NCI-H2227 (cell line): ENCODE measurements around the gene GOLGA6L6.
"Not testable (repeated sequence)": the region's sequence is repeated elsewhere in the genome, so short reads cannot be mapped to it uniquely, and the experiment has no call there.

Experiments
- DNase-seq: peaks from one replicate; lab custom pipeline; 2025; ENCODE audit not compliant: unreplicated experiment; lab: John Stamatoyannopoulos, UW

Gene GOLGA6L6

GRCh38 chr15:20541700-20542099, at the start of gene GOLGA6L6:
TSS of gene GOLGA6L6 (minus strand) at chr15:20541800. CDS start at chr15:20541709, 91 bp downstream.
- not testable (repeated sequence) for DNase-seq

GRCh38 chr15:20590069-20590468, 48.5 kb upstream of the GOLGA6L6 start:
- DNase-seq = not testable (repeated sequence)

- DNase-seq = not testable (repeated sequence)
Measured at GRCh38 chr15:20586821-20587220, 45.2 kb upstream of the GOLGA6L6 start.

GRCh38 chr15:20582726-20583115, 41.1 kb upstream of the GOLGA6L6 start:
- not testable (repeated sequence) for DNase-seq

GRCh38 chr15:20582109-20582725, 40.6 kb upstream of the GOLGA6L6 start:
- DNase-seq = not testable (repeated sequence)

GRCh38 chr15:20581261-20582108, 39.9 kb upstream of the GOLGA6L6 start:
- not testable (repeated sequence) for DNase-seq

- DNase-seq = not testable (repeated sequence)
Measured at GRCh38 chr15:20579662-20580061, 38.1 kb upstream of the GOLGA6L6 start.

- not testable (repeated sequence) for DNase-seq
Measured at GRCh38 chr15:20551289-20551688, 9.7 kb upstream of the GOLGA6L6 start.

GRCh38 chr15:20505926-20506658, 35.5 kb downstream of the GOLGA6L6 start:
- DNase-seq = not testable (repeated sequence)

- not testable (repeated sequence) for DNase-seq
Measured at GRCh38 chr15:20502839-20503238, 38.8 kb downstream of the GOLGA6L6 start.

- DNase-seq = not testable (repeated sequence)
Measured at GRCh38 chr15:20501512-20502222, 39.9 kb downstream of the GOLGA6L6 start.

- not testable (repeated sequence) for DNase-seq
Measured at GRCh38 chr15:20497781-20498180, 43.8 kb downstream of the GOLGA6L6 start.

GRCh38 chr15:20493035-20493434, 48.6 kb downstream of the GOLGA6L6 start:
- not testable (repeated sequence) for DNase-seq

- not testable (repeated sequence) for DNase-seq
Measured at GRCh38 chr15:20492598-20492997, 49.0 kb downstream of the GOLGA6L6 start.

GRCh38 chr15:20489320-20489719, 52.3 kb downstream of the GOLGA6L6 start:
- not testable (repeated sequence) for DNase-seq
